K562 (cell line): ENCODE results near the gene CRB2. TPM values are rescaled to one million over a fixed set of nuclear protein-coding genes. Genes with fewer than 3 reads are reported as not detected.

Experiments used
- ATAC-seq: fragments of 200-7000 bp; cut with Tn5 transposase; 3 replicates; pipeline ENCODE4 v1.9.1; 2020; ENCODE audit warnings: moderate library complexity
- BruUV-seq: library from RNA; stranded (reverse); fragments of 400-500 nt; replicated peaks from 2 replicates; lab custom pipeline; 2021; lab: Mats Ljungman, UMichigan
- CTCF ChIA-PET: fragments of 300-600 bp; formaldehyde crosslinking; extraction: SDS; loops from one replicate; lab custom pipeline; 2021; ENCODE audit warnings: low intra/inter-chr PET ratio; lab: Yijun Ruan, JAX
- POLR2A ChIA-PET: fragments of 300-600, 350-650 bp; sonication (Branson Sonifier 250); formaldehyde crosslinking; extraction: SDS; loops from one replicate; lab custom pipeline; 2021; ENCODE audit warnings: antibody characterized with exemption, inconsistent platforms; lab: Yijun Ruan, JAX
- DNase-seq, 4 experiments: peaks; one replicate each; pipeline versions ENCODE4 v3.0.0 to v3.0.0-alpha.2; 2011 to 2018; ENCODE audit warnings: low spot score in 3 of 4, mixed read lengths in 3 of 4; ENCODE audit errors: extremely low read depth in 1 of 4
- FAIRE-seq: peaks from 2 replicates; lab custom pipeline; 2011; peaks lifted over from hg19 to GRCh38; lab: Jason Lieb, UNC
- H2AFZ ChIP-seq: 2 replicates; pipeline ENCODE4 v1.6.0; 2011; ENCODE audit warnings: low read depth, low read length, control low read depth, inconsistent platforms
- H3K27ac ChIP-seq: fragments of 200-600 bp; 3 replicates; pipeline ENCODE4 v1.8.0; 2011; ENCODE audit warnings: low read depth, mild to moderate bottlenecking, control low read depth, inconsistent platforms, low read length, moderate library complexity, mixed read lengths; ENCODE audit errors: extremely low read depth
- H3K27me3 ChIP-seq, 2 experiments: fragments of 300-600 bp in 1 of 2; 2 replicates in 1 of 2; 3 replicates in 1 of 2; pipeline versions ENCODE4 v1.6.0 to v1.8.0; 2011; ENCODE audit warnings: inconsistent platforms in 2 of 2, low read length in 2 of 2, mild to moderate bottlenecking in 1 of 2, mixed read lengths in 1 of 2, moderate library complexity in 1 of 2; ENCODE audit not compliant: control insufficient read depth in 2 of 2, insufficient read depth in 2 of 2
- H3K36me3 ChIP-seq: fragments of 300-600 bp; 3 replicates; pipeline ENCODE4 v1.8.0; 2011; ENCODE audit warnings: mild to moderate bottlenecking, low read length, inconsistent platforms; ENCODE audit not compliant: control insufficient read depth, insufficient read depth
- H3K4me1 ChIP-seq, 2 experiments: fragments of 200-600 bp in 1 of 2; replicated peaks in 1 of 2; 2 replicates in 1 of 2; 3 replicates in 1 of 2; pipeline versions ENCODE4 v1.5.1 to v1.8.0; 2011; ENCODE audit warnings: inconsistent platforms in 2 of 2, low read length in 2 of 2, mild to moderate bottlenecking in 1 of 2, mixed read lengths in 1 of 2, moderate library complexity in 1 of 2; ENCODE audit not compliant: control insufficient read depth in 2 of 2, insufficient read depth in 2 of 2
- H3K4me2 ChIP-seq: 2 replicates; pipeline ENCODE4 v1.6.1; 2011; ENCODE audit warnings: low read length, control low read depth, inconsistent platforms, mixed read lengths; ENCODE audit not compliant: insufficient read depth
- H3K4me3 ChIP-seq: fragments of 200-600 bp; sonication (generic), shearing (Covaris generic); 2 replicates; pipeline ENCODE4 v1.5.1; 2016; ENCODE audit warnings: control low read depth, inconsistent platforms
- H3K79me2 ChIP-seq: fragments of 200-600 bp; 3 replicates; pipeline ENCODE4 v1.8.0; 2011; ENCODE audit warnings: low read length, inconsistent platforms; ENCODE audit not compliant: control insufficient read depth, insufficient read depth
- H3K9ac ChIP-seq, 2 experiments: 2 replicates each; pipeline versions ENCODE4 v1.6.0 to v1.6.1; 2011; ENCODE audit warnings: low read depth in 2 of 2, low read length in 2 of 2, control low read depth in 1 of 2, inconsistent platforms in 1 of 2, mild to moderate bottlenecking in 1 of 2, mixed read lengths in 1 of 2; ENCODE audit not compliant: insufficient read depth in 1 of 2
- H3K9me1 ChIP-seq: one replicate; pipeline ENCODE4 v1.6.0; 2011; ENCODE audit warnings: inconsistent platforms, mild to moderate bottlenecking, low read length, moderate library complexity; ENCODE audit not compliant: control insufficient read depth, insufficient read depth
- H3K9me3 ChIP-seq: replicated peaks from 2 replicates; pipeline ENCODE4 v1.5.1; 2011; ENCODE audit warnings: low read depth, low read length, inconsistent platforms; ENCODE audit not compliant: control insufficient read depth, insufficient read depth
- H4K20me1 ChIP-seq: replicated peaks from 2 replicates; pipeline ENCODE4 v1.6.1; 2011; ENCODE audit warnings: low read length, inconsistent platforms, mixed read lengths; ENCODE audit not compliant: control insufficient read depth, insufficient read depth
- CHCHD3 ChIP-seq: fragments of 250-450 bp; sonication (Bioruptor Pico); IDR thresholded peaks from 2 replicates; pipeline ENCODE4 v2.1.2; 2022; ENCODE audit warnings: mild to moderate bottlenecking
- FOXJ3 ChIP-seq: sonication (generic); formaldehyde crosslinking; IDR thresholded peaks from 2 replicates; pipeline ENCODE4 v1.4.0; 2020; ENCODE audit warnings: mild to moderate bottlenecking, missing genetic modification reagents
- FOXP1 ChIP-seq: sonication (generic); formaldehyde crosslinking; IDR thresholded peaks from 2 replicates; pipeline ENCODE4 v1.8.0; 2022; ENCODE audit warnings: mild to moderate bottlenecking, missing genetic modification reagents
- HOXB6 ChIP-seq: fragments of 250-450 bp; sonication (Bioruptor Pico); IDR thresholded peaks from 2 replicates; pipeline ENCODE4 v1.5.1; 2022; ENCODE audit warnings: mild to moderate bottlenecking, borderline replicate concordance
- MAFG ChIP-seq: fragments of 450-650 bp; conservative IDR thresholded peaks from 2 replicates; pipeline ENCODE4 v1.6.1; 2016; ENCODE audit warnings: missing genetic modification characterization, missing compliant biosample characterization
- PPARD ChIP-seq: fragments of 250-450 bp; sonication (Bioruptor Pico); IDR thresholded peaks from 2 replicates; pipeline ENCODE4 v1.8.0; 2022; ENCODE audit warnings: inconsistent platforms, mild to moderate bottlenecking, moderate library complexity
- PREB ChIP-seq: sonication (generic); formaldehyde crosslinking; IDR thresholded peaks from 2 replicates; pipeline ENCODE4 v1.8.1; 2023; ENCODE audit warnings: mild to moderate bottlenecking, missing genetic modification reagents
- PRMT5 ChIP-seq: sonication (generic); formaldehyde crosslinking; IDR thresholded peaks from 2 replicates; pipeline ENCODE4 v1.5.0; 2020; ENCODE audit warnings: missing genetic modification reagents
- ZKSCAN3 ChIP-seq: fragments of 250-450 bp; sonication (Bioruptor Pico); IDR thresholded peaks from 2 replicates; pipeline ENCODE4 v1.4.0; 2020
- ZNF644 ChIP-seq: fragments of 200-800 bp; sonication (Bioruptor generic); IDR thresholded peaks from 2 replicates; pipeline ENCODE4 v1.6.1; 2016; ENCODE audit warnings: low read depth, missing genetic modification characterization, missing compliant biosample characterization
- WGBS: fragments of 100-300 bp; shearing (Covaris generic); methylation state at CpG from one replicate; pipeline ENCODE4 v1.1.6; 2016; ENCODE audit warnings: low coverage, mixed read lengths; ENCODE audit not compliant: insufficient coverage; ENCODE audit errors: missing lambda C conversion rate; 5-methylcytosine and 5-hydroxymethylcytosine counted together
- in situ Hi-C: fragments of 300-500 bp; cut with MboI; formaldehyde crosslinking; loops from 4 replicates; pipeline ENCODE4 v1.15.0; 2018; ENCODE audit warnings: inconsistent platforms, mixed read lengths
- intact Hi-C: fragments of 100-400 bp; cut with micrococcal nuclease; formaldehyde crosslinking; loops from 2 replicates; pipeline ENCODE4 v1.14.2; 2022
- polyA plus RNA-seq, 8 experiments: library from polyadenylated mRNA; depleted of rRNA in 4 of 8; stranded (reverse) in 5 of 8; unstranded in 3 of 8; fragments of >200 nt; fragmentation: Nextera tagmentation in 2 of 8; fragmentation: Illumina TruSeq in 1 of 8; extraction: Ambion mirVana in 2 of 8; extraction: Trizol in 1 of 8; gene quantifications; 2 replicates each; pipeline versions ENCODE4 v1.2.1 to v1.2.3, GENCODE V29; 2011 to 2014; ENCODE audit warnings: inconsistent platforms in 1 of 8, missing spikeins in 1 of 8
- total RNA-seq, 7 experiments: library from RNA; depleted of rRNA in 6 of 7; stranded (reverse); fragments of >200 nt in 6 of 7; fragmentation: Illumina TruSeq in 2 of 7; extraction: Trizol in 2 of 7; gene quantifications; 2 replicates each; pipeline versions ENCODE4 v1.2.1 to v1.2.3, GENCODE V29; 2011 to 2021; ENCODE audit warnings: low replicate concordance in 1 of 7
- TF ChIP-seq, protein P1 (sequence below): fragments of 200-600 bp; sonication (generic); IDR thresholded peaks from one replicate; pipeline ENCODE4 v1.6.1; 2012; ENCODE audit warnings: mild to moderate bottlenecking, low read depth, low read length, inconsistent platforms

Gene CRB2
- total and polyA plus RNA-seq, 9 of the 15 experiments (the other 6 are each of a cell fraction or from before 2014, with no cell fraction given) = 0.13 to 1.2 (median 0.25) TPM; not detected in 2

- H3K4me2 ChIP-seq = no peak overlapping the region
- CTCF ChIA-PET = no interaction called here
- TF ChIP-seq PPARD (no peak), ZNF644 (no peak), CHCHD3 (CRISPR knock-in tag) (no peak), FOXP1 (CRISPR knock-in tag) (no peak), ZKSCAN3 (CRISPR knock-in tag) (no peak), PREB (CRISPR knock-in tag) (no peak), MAFG (tag) (no peak), HOXB6 (CRISPR knock-in tag) (no peak), FOXJ3 (CRISPR knock-in tag) (no peak), PRMT5 (CRISPR knock-in tag) (no peak)
- TF ChIP-seq, protein P1, sequence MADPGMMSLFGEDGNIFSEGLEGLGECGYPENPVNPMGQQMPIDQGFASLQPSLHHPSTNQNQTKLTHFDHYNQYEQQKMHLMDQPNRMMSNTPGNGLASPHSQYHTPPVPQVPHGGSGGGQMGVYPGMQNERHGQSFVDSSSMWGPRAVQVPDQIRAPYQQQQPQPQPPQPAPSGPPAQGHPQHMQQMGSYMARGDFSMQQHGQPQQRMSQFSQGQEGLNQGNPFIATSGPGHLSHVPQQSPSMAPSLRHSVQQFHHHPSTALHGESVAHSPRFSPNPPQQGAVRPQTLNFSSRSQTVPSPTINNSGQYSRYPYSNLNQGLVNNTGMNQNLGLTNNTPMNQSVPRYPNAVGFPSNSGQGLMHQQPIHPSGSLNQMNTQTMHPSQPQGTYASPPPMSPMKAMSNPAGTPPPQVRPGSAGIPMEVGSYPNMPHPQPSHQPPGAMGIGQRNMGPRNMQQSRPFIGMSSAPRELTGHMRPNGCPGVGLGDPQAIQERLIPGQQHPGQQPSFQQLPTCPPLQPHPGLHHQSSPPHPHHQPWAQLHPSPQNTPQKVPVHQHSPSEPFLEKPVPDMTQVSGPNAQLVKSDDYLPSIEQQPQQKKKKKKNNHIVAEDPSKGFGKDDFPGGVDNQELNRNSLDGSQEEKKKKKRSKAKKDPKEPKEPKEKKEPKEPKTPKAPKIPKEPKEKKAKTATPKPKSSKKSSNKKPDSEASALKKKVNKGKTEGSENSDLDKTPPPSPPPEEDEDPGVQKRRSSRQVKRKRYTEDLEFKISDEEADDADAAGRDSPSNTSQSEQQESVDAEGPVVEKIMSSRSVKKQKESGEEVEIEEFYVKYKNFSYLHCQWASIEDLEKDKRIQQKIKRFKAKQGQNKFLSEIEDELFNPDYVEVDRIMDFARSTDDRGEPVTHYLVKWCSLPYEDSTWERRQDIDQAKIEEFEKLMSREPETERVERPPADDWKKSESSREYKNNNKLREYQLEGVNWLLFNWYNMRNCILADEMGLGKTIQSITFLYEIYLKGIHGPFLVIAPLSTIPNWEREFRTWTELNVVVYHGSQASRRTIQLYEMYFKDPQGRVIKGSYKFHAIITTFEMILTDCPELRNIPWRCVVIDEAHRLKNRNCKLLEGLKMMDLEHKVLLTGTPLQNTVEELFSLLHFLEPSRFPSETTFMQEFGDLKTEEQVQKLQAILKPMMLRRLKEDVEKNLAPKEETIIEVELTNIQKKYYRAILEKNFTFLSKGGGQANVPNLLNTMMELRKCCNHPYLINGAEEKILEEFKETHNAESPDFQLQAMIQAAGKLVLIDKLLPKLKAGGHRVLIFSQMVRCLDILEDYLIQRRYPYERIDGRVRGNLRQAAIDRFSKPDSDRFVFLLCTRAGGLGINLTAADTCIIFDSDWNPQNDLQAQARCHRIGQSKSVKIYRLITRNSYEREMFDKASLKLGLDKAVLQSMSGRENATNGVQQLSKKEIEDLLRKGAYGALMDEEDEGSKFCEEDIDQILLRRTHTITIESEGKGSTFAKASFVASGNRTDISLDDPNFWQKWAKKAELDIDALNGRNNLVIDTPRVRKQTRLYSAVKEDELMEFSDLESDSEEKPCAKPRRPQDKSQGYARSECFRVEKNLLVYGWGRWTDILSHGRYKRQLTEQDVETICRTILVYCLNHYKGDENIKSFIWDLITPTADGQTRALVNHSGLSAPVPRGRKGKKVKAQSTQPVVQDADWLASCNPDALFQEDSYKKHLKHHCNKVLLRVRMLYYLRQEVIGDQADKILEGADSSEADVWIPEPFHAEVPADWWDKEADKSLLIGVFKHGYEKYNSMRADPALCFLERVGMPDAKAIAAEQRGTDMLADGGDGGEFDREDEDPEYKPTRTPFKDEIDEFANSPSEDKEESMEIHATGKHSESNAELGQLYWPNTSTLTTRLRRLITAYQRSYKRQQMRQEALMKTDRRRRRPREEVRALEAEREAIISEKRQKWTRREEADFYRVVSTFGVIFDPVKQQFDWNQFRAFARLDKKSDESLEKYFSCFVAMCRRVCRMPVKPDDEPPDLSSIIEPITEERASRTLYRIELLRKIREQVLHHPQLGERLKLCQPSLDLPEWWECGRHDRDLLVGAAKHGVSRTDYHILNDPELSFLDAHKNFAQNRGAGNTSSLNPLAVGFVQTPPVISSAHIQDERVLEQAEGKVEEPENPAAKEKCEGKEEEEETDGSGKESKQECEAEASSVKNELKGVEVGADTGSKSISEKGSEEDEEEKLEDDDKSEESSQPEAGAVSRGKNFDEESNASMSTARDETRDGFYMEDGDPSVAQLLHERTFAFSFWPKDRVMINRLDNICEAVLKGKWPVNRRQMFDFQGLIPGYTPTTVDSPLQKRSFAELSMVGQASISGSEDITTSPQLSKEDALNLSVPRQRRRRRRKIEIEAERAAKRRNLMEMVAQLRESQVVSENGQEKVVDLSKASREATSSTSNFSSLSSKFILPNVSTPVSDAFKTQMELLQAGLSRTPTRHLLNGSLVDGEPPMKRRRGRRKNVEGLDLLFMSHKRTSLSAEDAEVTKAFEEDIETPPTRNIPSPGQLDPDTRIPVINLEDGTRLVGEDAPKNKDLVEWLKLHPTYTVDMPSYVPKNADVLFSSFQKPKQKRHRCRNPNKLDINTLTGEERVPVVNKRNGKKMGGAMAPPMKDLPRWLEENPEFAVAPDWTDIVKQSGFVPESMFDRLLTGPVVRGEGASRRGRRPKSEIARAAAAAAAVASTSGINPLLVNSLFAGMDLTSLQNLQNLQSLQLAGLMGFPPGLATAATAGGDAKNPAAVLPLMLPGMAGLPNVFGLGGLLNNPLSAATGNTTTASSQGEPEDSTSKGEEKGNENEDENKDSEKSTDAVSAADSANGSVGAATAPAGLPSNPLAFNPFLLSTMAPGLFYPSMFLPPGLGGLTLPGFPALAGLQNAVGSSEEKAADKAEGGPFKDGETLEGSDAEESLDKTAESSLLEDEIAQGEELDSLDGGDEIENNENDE = no peak
Measured at GRCh38 chr9:123411191-123411590, 55.2 kb downstream of the CRB2 start.

More at GRCh38 chr9:123411191-123411590, 55.2 kb downstream of the CRB2 start:
- no peak overlapping the region for H3K27ac ChIP-seq
- peaks cover 15 to 17% of the 10 kb centered on the region in 2 experiments for H3K4me1 ChIP-seq
- no peaks in the 10 kb centered on the region for H3K36me3 ChIP-seq
- ATAC-seq (no peak), FAIRE-seq (no peak), DNase-seq (no peak)
- no peak overlapping the region for H3K4me3 ChIP-seq
- H3K27me3 ChIP-seq = no peaks in the 10 kb centered on the region
- 48% methylated on average over 10 of the region's 10 CpGs for WGBS
- H3K79me2 ChIP-seq = no peaks in the 10 kb centered on the region
- no peaks in the 10 kb centered on the region for H3K9me3 ChIP-seq
- H4K20me1 ChIP-seq = 0 out of 2 replicates have a peak, but pooled peaks cover 3% of the 10 kb centered on the region
- H3K9me1 ChIP-seq = no peaks in the 10 kb centered on the region
- intact Hi-C loops (no loop called here), in situ Hi-C loops (no loop called here)
- POLR2A ChIA-PET = interaction anchor here (0.7 to 0.8 kb wide), 2 partner anchors 127 to 180 kb away, joined by 3 read pairs; no protein-coding TSS in a partner anchor
- no peak overlapping the region for H3K9ac ChIP-seq
- BruUV-seq = no TSS peak
- no peak overlapping the region for H2AFZ ChIP-seq
